Measurements from ENCODE around the gene SLC24A1.

The SLC24A1 gene

GRCh38 chr15:65599677-65600076, 22.1 kb upstream of the SLC24A1 start:
- no peak overlapping the region for H2BK12ac ChIP-seq (ENCODE audit: low read length)
- H3K9ac ChIP-seq (ENCODE audit: low read length), result no peak overlapping the region
- H2BK5ac ChIP-seq (ENCODE audit: low read depth, low read length, poor library complexity), result no peak overlapping the region
- no peak overlapping the region for H3K4ac ChIP-seq (ENCODE audit: low read depth, low read length)
- H3K36me3 ChIP-seq (ENCODE audit: control insufficient read depth in 1 of 2, insufficient read depth in 2 of 2, low read length in 2 of 2), result peaks cover 12 to 22% of the 10 kb centered on the region in 2 experiments
- no peak overlapping the region for H3K23ac ChIP-seq (ENCODE audit: low read length)
- no peak overlapping the region for H3K18ac ChIP-seq (ENCODE audit: low read length)
- H3K27ac ChIP-seq (ENCODE audit: low read depth, low read length), result no peak overlapping the region
- no peak overlapping the region for H2AFZ ChIP-seq (ENCODE audit: insufficient read depth, low read length, poor library complexity)
- no peak overlapping the region for H3K14ac ChIP-seq (ENCODE audit: low read length)
- no peaks in the 10 kb centered on the region for H3K79me1 ChIP-seq (ENCODE audit: low read length)
- H2BK120ac ChIP-seq (ENCODE audit: insufficient read depth, low read length, poor library complexity), result no peak overlapping the region
- no peak overlapping the region for H3K4me2 ChIP-seq (ENCODE audit: low read length)
- no peaks in the 10 kb centered on the region for H3K4me1 ChIP-seq (ENCODE audit: control insufficient read depth in 1 of 2, insufficient read depth in 2 of 2, low read length in 2 of 2)
- H4K12ac ChIP-seq (ENCODE audit: low read depth, low read length), result no peak overlapping the region
- H3K9me3 ChIP-seq (ENCODE audit: insufficient read depth, low read depth, low read length), result no peaks in the 10 kb centered on the region
- no peaks in the 10 kb centered on the region for H3K79me2 ChIP-seq (ENCODE audit: control insufficient read depth, insufficient read depth, low read length, poor library complexity)
- no peaks in the 10 kb centered on the region for H3K27me3 ChIP-seq (ENCODE audit: insufficient read depth, low read length)
- WGBS (ENCODE audit: extremely low coverage, insufficient coverage, insufficient read length), result no CpG with 5 or more reads among the region's 5 CpGs
- no peak overlapping the region for H3K4me3 ChIP-seq (ENCODE audit: low read depth, low read length)
- no peak overlapping the region for H4K91ac ChIP-seq (ENCODE audit: low read depth, low read length)
- H2AK5ac ChIP-seq (ENCODE audit: low read length), result no peak overlapping the region
- no peak overlapping the region for H4K8ac ChIP-seq (ENCODE audit: low read depth, low read length)
- DNase-seq, result no peak

- Histone ChIP-seq H2AK5ac (ENCODE audit: low read length) (no peak overlapping the region), H3K4me3 (ENCODE audit: low read depth, low read length) (no peak overlapping the region), H3K79me1 (ENCODE audit: low read length) (no peaks in the 10 kb centered on the region), H4K8ac (ENCODE audit: low read depth, low read length) (no peak overlapping the region), H3K18ac (ENCODE audit: low read length) (no peak overlapping the region), H3K27ac (ENCODE audit: low read depth, low read length) (no peak overlapping the region), H3K27me3 (ENCODE audit: insufficient read depth, low read length) (no peaks in the 10 kb centered on the region), H2BK5ac (ENCODE audit: low read depth, low read length, poor library complexity) (no peak overlapping the region), H3K9ac (ENCODE audit: low read length) (no peak overlapping the region), H4K91ac (ENCODE audit: low read depth, low read length) (no peak overlapping the region), H3K79me2 (ENCODE audit: control insufficient read depth, insufficient read depth, low read length, poor library complexity) (no peaks in the 10 kb centered on the region), H4K12ac (ENCODE audit: low read depth, low read length) (no peak overlapping the region), H3K9me3 (ENCODE audit: insufficient read depth, low read depth, low read length) (no peaks in the 10 kb centered on the region), H2AFZ (ENCODE audit: insufficient read depth, low read length, poor library complexity) (no peak overlapping the region), H3K4me1 (ENCODE audit: control insufficient read depth in 1 of 2, insufficient read depth in 2 of 2, low read length in 2 of 2) (no peaks in the 10 kb centered on the region), H3K36me3 (ENCODE audit: control insufficient read depth in 1 of 2, insufficient read depth in 2 of 2, low read length in 2 of 2) (peaks cover 12 to 24% of the 10 kb centered on the region in 2 experiments), H3K23ac (ENCODE audit: low read length) (no peak overlapping the region), H2BK120ac (ENCODE audit: insufficient read depth, low read length, poor library complexity) (no peak overlapping the region), H3K4ac (ENCODE audit: low read depth, low read length) (no peak overlapping the region), H3K4me2 (ENCODE audit: low read length) (no peak overlapping the region), H3K14ac (ENCODE audit: low read length) (no peak overlapping the region), H2BK12ac (ENCODE audit: low read length) (no peak overlapping the region)
- WGBS (ENCODE audit: extremely low coverage, insufficient coverage, insufficient read length), result no CpG with 5 or more reads among the region's 2 CpGs
- DNase-seq, result no peak
Observed at GRCh38 chr15:65603134-65603533, 18.6 kb upstream of the SLC24A1 start.

- no CpG with 5 or more reads among the region's 1 CpG for WGBS (ENCODE audit: extremely low coverage, insufficient coverage, insufficient read length)
- Histone ChIP-seq H3K4me2 (ENCODE audit: low read length) (no peak overlapping the region), H3K18ac (ENCODE audit: low read length) (no peak overlapping the region), H3K36me3 (ENCODE audit: control insufficient read depth in 1 of 2, insufficient read depth in 2 of 2, low read length in 2 of 2) (peaks cover 12 to 24% of the 10 kb centered on the region in 2 experiments), H3K4ac (ENCODE audit: low read depth, low read length) (no peak overlapping the region), H2AFZ (ENCODE audit: insufficient read depth, low read length, poor library complexity) (no peak overlapping the region), H4K8ac (ENCODE audit: low read depth, low read length) (no peak overlapping the region), H4K91ac (ENCODE audit: low read depth, low read length) (no peak overlapping the region), H3K9ac (ENCODE audit: low read length) (no peak overlapping the region), H4K12ac (ENCODE audit: low read depth, low read length) (no peak overlapping the region), H3K4me1 (ENCODE audit: control insufficient read depth in 1 of 2, insufficient read depth in 2 of 2, low read length in 2 of 2) (no peaks in the 10 kb centered on the region), H3K4me3 (ENCODE audit: low read depth, low read length) (no peak overlapping the region), H3K23ac (ENCODE audit: low read length) (no peak overlapping the region), H2AK5ac (ENCODE audit: low read length) (no peak overlapping the region), H2BK12ac (ENCODE audit: low read length) (no peak overlapping the region), H3K27ac (ENCODE audit: low read depth, low read length) (no peak overlapping the region), H3K9me3 (ENCODE audit: insufficient read depth, low read depth, low read length) (no peaks in the 10 kb centered on the region), H3K14ac (ENCODE audit: low read length) (no peak overlapping the region), H2BK120ac (ENCODE audit: insufficient read depth, low read length, poor library complexity) (no peak overlapping the region), H3K79me1 (ENCODE audit: low read length) (no peaks in the 10 kb centered on the region), H3K27me3 (ENCODE audit: insufficient read depth, low read length) (no peaks in the 10 kb centered on the region), H3K79me2 (ENCODE audit: control insufficient read depth, insufficient read depth, low read length, poor library complexity) (no peaks in the 10 kb centered on the region), H2BK5ac (ENCODE audit: low read depth, low read length, poor library complexity) (no peak overlapping the region)
- no peak for DNase-seq
Observed at GRCh38 chr15:65603559-65603958, 18.2 kb upstream of the SLC24A1 start.

- peak within 1 kb of the TSS; percentile 82 for H2AFZ ChIP-seq (ENCODE audit: insufficient read depth, low read length, poor library complexity)
- WGBS (ENCODE audit: extremely low coverage, insufficient coverage, insufficient read length), result no CpG with 5 or more reads among the region's 64 CpGs
- peak; percentile 97 to 98 for DNase-seq
- peaks cover 8% of the 10 kb centered on the region for H3K79me2 ChIP-seq (ENCODE audit: control insufficient read depth, insufficient read depth, low read length, poor library complexity)
- peak within 1 kb of the TSS; percentile 74 for H3K4ac ChIP-seq (ENCODE audit: low read depth, low read length)
- peak within 1 kb of the TSS; percentile 73 for H3K4me2 ChIP-seq (ENCODE audit: low read length)
- peak within 1 kb of the TSS; percentile 99 for H4K8ac ChIP-seq (ENCODE audit: low read depth, low read length)
- H2AK5ac ChIP-seq (ENCODE audit: low read length), result peak within 1 kb of the TSS; percentile 87
- H3K4me3 ChIP-seq (ENCODE audit: low read depth, low read length), result peak within 1 kb of the TSS; percentile 94
- no peak within 1 kb of the TSS for H3K23ac ChIP-seq (ENCODE audit: low read length)
- H3K18ac ChIP-seq (ENCODE audit: low read length), result peak within 1 kb of the TSS; percentile 80
- no peak within 1 kb of the TSS for H2BK12ac ChIP-seq (ENCODE audit: low read length)
- peaks cover 12% of the 10 kb centered on the region for H3K79me1 ChIP-seq (ENCODE audit: low read length)
- H2BK120ac ChIP-seq (ENCODE audit: insufficient read depth, low read length, poor library complexity), result peak within 1 kb of the TSS; percentile 87
- peak within 1 kb of the TSS; percentile 88 for H4K91ac ChIP-seq (ENCODE audit: low read depth, low read length)
- peak within 1 kb of the TSS; percentile 81 for H2BK5ac ChIP-seq (ENCODE audit: low read depth, low read length, poor library complexity)
- peak within 1 kb of the TSS; percentile 85 for H3K27ac ChIP-seq (ENCODE audit: low read depth, low read length)
- H3K9ac ChIP-seq (ENCODE audit: low read length), result peak within 1 kb of the TSS; percentile 99
- no peaks in the 10 kb centered on the region for H3K27me3 ChIP-seq (ENCODE audit: insufficient read depth, low read length)
- peak within 1 kb of the TSS; percentile 89 for H4K12ac ChIP-seq (ENCODE audit: low read depth, low read length)
- peak within 1 kb of the TSS; percentile 89 for H3K14ac ChIP-seq (ENCODE audit: low read length)
- H3K4me1 ChIP-seq (ENCODE audit: control insufficient read depth in 1 of 2, insufficient read depth in 2 of 2, low read length in 2 of 2), result peaks cover 6 to 11% of the 10 kb centered on the region in 2 experiments
- H3K36me3 ChIP-seq (ENCODE audit: control insufficient read depth in 1 of 2, insufficient read depth in 2 of 2, low read length in 2 of 2), result peaks cover 2% of the 10 kb centered on the region in 2 experiments
- no peaks in the 10 kb centered on the region for H3K9me3 ChIP-seq (ENCODE audit: insufficient read depth, low read depth, low read length)
Observed at GRCh38 chr15:65610871-65611718, 10.6 kb upstream of the SLC24A1 start, which contains the start of gene INTS14. Gene INTS14 (minus strand): TSS chr15:65611131. CDS start chr15:65607380, 3,751 bp downstream.
